Activated naive CD4-positive, alpha-beta T cell treated with anti-CD3 and anti-CD28 coated beads, Interleukin-2, amount 10 ng/mL, durations not matched to agents 7 days and 5 days (primary cell): Measurements from ENCODE around the gene RHBDD1.
A peak's percentile ranks its signal among the peaks of the same experiment; 100 is the strongest.

Experiments used
- CTCF ChIA-PET: fragments of 350-600 bp; sonication (Branson Sonifier 250); formaldehyde crosslinking; loops from one replicate; lab custom pipeline; 2021; ENCODE audit warnings: antibody characterized with exemption; lab: Charles Lee
- DNase-seq: peaks from one replicate; pipeline ENCODE4 v3.0.0-alpha.2; 2020
- H3K27ac Mint-ChIP-seq: one replicate; pipeline ENCODE4 v1.8.0; 2021; ENCODE audit warnings: mild to moderate bottlenecking, moderate library complexity, mixed read lengths
- H3K27me3 Mint-ChIP-seq: one replicate; pipeline ENCODE4 v1.8.0; 2021; ENCODE audit warnings: mild to moderate bottlenecking, mixed read lengths
- H3K36me3 Mint-ChIP-seq: one replicate; pipeline ENCODE4 v1.8.0; 2021; ENCODE audit warnings: mixed read lengths
- H3K4me1 Mint-ChIP-seq: one replicate; pipeline ENCODE4 v1.8.0; 2021; ENCODE audit warnings: mixed read lengths
- H3K4me3 Mint-ChIP-seq: one replicate; pipeline ENCODE4 v1.8.0; 2021; ENCODE audit warnings: mild to moderate bottlenecking, moderate library complexity, mixed read lengths
- H3K9me3 Mint-ChIP-seq: one replicate; pipeline ENCODE4 v1.8.0; 2021; ENCODE audit warnings: mixed read lengths

The RHBDD1 gene

DNA sequence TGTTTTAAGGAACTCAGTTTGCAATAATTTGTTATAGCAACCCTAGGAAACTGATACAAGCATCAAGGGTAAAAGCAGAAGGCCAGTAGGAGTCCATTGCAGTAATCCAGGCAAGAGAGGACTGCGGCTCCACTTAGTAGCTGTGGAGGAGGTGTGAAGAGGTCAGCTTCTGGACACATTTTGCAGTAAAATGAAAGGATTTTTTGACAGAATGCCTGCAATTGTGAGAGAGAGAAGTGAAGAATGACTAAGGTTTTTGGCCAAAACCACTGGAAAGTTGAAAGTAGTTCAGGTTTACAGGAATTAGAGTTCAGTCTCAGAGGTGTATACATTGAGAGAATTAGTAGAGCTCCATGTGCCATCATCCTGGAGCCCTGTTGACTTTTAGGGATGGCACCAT lies 129.5 kb downstream of the RHBDD1 start:
- Mint-ChIP-seq H3K27ac (no peak overlapping the region), H3K4me1 (peaks cover 8% of the 10 kb centered on the region), H3K9me3 (peaks cover 1% of the 10 kb centered on the region), H3K36me3 (no peaks in the 10 kb centered on the region), H3K27me3 (no peaks in the 10 kb centered on the region), H3K4me3 (no peak overlapping the region)
- CTCF ChIA-PET = no interaction called here
- DNase-seq = no peak

DNA sequence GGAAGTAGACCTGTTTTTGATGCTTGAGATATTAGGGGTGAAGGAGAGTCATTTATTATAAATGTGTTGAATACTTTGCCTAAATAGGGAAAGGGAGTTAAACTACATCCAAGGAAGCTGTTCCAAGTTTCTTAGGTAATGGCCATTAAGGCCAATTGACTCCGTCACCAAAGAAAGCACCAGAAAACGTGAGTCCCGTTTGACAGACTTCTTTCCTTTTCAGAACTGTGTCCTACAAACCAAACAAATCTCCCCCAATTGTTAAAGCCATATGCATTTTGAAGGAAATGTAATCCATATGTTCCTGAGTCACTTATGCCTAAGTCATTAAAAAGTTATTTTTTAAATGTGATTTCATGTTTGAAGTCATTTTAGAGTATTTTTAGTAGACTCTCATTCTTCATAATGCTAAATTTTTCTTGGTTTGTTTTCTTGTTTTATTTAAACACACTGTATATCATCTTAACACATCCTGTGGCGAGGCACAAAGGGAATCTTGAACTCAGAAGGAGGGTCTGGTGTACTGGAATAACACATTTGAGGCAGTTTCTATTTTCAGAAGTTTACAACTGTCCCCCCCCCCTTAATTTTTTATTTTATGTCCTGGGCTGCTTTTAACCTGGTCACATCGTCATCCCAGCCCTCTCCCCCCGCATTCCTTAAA lies 133.7 kb downstream of the RHBDD1 start:
- peaks cover 1% of the 10 kb centered on the region for H3K9me3 Mint-ChIP-seq
- CTCF ChIA-PET = no interaction called here
- H3K27ac Mint-ChIP-seq = no peak overlapping the region
- no peaks in the 10 kb centered on the region for H3K27me3 Mint-ChIP-seq
- peaks cover 5% of the 10 kb centered on the region for H3K36me3 Mint-ChIP-seq
- H3K4me1 Mint-ChIP-seq = peaks cover 37% of the 10 kb centered on the region
- H3K4me3 Mint-ChIP-seq = peak overlapping the region; percentile 42
- no peak for DNase-seq

DNA sequence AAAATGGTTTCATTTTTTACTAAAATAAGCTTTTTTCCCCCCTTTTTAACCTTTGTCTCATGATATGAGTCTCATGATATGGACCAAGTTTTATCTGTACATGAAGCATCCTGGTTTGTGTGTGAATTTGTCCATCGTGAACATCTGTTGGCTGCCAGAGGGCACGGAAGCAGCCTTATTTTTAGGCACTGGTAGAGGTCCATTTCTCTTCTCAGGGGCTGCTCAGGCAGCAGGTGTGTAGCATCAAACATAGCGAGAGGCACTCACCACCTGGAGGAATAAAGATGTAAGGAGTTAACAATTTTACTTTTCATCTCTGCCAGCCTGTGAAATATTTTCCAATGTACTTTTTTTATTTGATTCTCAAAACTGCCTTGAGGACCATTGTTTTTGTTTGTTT lies 134.5 kb downstream of the RHBDD1 start:
- Mint-ChIP-seq H3K4me3 (peak overlapping the region; percentile 42), H3K9me3 (peaks cover 1% of the 10 kb centered on the region), H3K36me3 (peaks cover 5% of the 10 kb centered on the region), H3K4me1 (peaks cover 37% of the 10 kb centered on the region), H3K27me3 (no peaks in the 10 kb centered on the region), H3K27ac (peak overlapping the region; percentile 78)
- CTCF ChIA-PET = no interaction called here
- DNase-seq = no peak

DNA sequence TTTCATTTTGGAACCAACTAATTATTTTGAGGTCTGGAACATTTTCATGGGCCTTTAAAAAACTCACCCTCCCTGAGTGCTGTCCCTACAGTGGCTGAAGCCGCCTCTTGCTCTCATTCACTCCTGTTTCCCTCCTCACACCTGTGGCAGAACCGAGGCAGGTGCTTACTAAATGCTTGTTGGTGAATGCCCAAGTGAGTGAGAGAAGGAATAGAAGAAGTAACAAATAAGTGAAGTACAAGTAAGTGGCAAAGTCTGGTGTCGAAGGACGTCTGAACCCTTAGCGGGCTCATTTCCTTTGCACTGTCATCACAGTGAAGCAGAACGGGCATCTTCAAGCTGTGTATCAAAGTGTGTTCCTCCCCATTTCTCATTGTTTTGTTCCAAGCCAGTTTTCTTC lies 135.2 kb downstream of the RHBDD1 start:
- CTCF ChIA-PET = no interaction called here
- no peak for DNase-seq
- Mint-ChIP-seq H3K27me3 (no peaks in the 10 kb centered on the region), H3K9me3 (peaks cover 1% of the 10 kb centered on the region), H3K4me3 (peak overlapping the region; percentile 42), H3K4me1 (peaks cover 37% of the 10 kb centered on the region), H3K36me3 (peaks cover 5% of the 10 kb centered on the region), H3K27ac (peak overlapping the region; percentile 78)

DNA sequence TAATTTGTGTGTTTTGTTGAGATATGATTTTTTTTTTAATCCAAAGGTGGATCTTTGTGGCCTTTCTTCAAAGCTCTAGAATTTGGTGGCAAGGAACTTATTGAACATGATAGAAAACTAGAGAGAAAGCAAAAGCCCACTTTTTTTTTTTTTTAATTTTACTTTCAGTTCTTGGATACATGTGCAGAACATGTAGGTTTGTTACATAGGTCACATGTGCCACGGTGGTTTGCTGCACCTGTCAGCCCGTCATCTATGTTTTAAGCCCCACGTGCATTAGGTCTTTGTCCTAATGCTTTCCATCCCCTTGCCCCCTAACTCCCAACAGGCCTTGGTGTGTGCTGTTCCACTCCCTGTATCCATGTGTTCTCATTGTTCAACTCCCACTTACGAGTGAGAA lies 135.9 kb downstream of the RHBDD1 start:
- no peak overlapping the region for H3K4me3 Mint-ChIP-seq

DNA sequence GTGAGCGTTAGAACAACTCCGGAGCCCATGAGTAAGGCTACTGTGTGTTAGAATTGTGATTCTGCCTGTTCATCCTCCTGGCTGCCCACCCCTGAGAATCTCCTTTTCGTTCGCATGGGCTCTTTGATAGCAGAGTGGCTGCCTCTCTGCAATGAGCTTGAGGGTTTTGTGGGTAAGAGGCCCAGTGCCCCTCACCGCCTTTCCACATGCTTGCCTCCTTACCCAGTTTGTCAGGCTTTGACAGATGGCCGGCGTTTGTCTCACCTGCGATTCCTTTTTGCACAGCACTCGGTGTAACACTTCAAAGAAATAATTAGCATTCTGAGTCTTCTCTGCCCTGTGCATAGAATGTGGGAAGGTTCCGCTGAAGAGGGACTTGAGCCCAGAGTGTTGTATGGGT lies 138.0 kb downstream of the RHBDD1 start:
- no peaks in the 10 kb centered on the region for H3K27me3 Mint-ChIP-seq
- no peak overlapping the region for H3K4me3 Mint-ChIP-seq
- H3K27ac Mint-ChIP-seq = no peak overlapping the region
- peaks cover 7% of the 10 kb centered on the region for H3K36me3 Mint-ChIP-seq
- DNase-seq = no peak
- no peaks in the 10 kb centered on the region for H3K9me3 Mint-ChIP-seq
- peaks cover 56% of the 10 kb centered on the region for H3K4me1 Mint-ChIP-seq
- CTCF ChIA-PET = no interaction called here

More for the DNA sequence above, 135.9 kb downstream of the RHBDD1 start:
- no peaks in the 10 kb centered on the region for H3K27me3 Mint-ChIP-seq
- DNase-seq = no peak
- H3K36me3 Mint-ChIP-seq = peaks cover 5% of the 10 kb centered on the region
- peak overlapping the region; percentile 78 for H3K27ac Mint-ChIP-seq
- CTCF ChIA-PET = no interaction called here
- H3K4me1 Mint-ChIP-seq = peaks cover 39% of the 10 kb centered on the region
- no peaks in the 10 kb centered on the region for H3K9me3 Mint-ChIP-seq

DNA sequence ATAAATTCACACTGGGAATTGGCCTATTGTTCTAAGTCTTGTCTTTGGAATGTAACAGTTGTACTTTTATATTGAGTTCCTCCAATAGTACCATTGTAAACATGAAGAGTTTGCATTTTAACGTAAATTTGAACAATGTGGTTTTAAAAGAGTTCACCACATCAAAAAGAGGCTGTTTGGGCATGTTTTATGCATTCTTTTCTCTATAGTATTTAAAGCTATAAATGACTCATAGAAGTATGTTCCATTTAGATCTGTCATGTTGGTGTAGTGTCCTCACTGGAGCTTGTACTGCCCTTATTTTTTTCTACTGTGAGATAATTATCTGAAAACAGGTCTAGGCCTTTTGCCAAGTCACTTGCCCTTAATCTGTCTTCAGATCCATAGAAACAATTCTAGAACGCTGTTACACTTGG lies 141.9 kb downstream of the RHBDD1 start:
- CTCF ChIA-PET = interaction anchor here (0.6 kb wide), 1 partner anchor 101 kb away, joined by 3 read pairs; no protein-coding TSS in a partner anchor
- no peak overlapping the region for H3K4me3 Mint-ChIP-seq
- peaks cover 8% of the 10 kb centered on the region for H3K36me3 Mint-ChIP-seq
- DNase-seq = no peak
- peaks cover 38% of the 10 kb centered on the region for H3K4me1 Mint-ChIP-seq
- H3K27ac Mint-ChIP-seq = no peak overlapping the region
- H3K9me3 Mint-ChIP-seq = no peaks in the 10 kb centered on the region
- H3K27me3 Mint-ChIP-seq = no peaks in the 10 kb centered on the region

DNA sequence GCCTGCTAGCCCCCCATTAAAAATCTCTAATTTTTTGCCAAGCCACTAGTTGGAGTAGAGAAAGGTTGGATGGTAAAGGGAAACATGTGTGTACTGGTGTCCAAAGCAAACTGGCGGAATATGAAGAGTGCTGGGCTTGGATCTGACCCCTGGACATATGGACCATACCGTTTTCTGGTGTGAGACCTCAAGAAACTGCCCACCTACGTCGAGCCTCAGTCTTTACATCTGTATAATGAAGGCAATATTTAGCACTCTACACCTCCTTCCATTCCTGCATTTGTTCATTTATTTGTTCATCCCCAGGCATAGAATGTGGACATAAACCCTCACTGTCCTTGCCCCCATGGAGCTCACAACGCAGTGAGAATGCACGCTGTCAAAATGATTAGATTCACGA lies 142.4 kb downstream of the RHBDD1 start:
- H3K36me3 Mint-ChIP-seq = peaks cover 7% of the 10 kb centered on the region
- DNase-seq = no peak
- peak overlapping the region; percentile 4 for H3K27ac Mint-ChIP-seq
- no peaks in the 10 kb centered on the region for H3K9me3 Mint-ChIP-seq
- H3K4me1 Mint-ChIP-seq = peaks cover 34% of the 10 kb centered on the region
- no peak overlapping the region for H3K4me3 Mint-ChIP-seq
- CTCF ChIA-PET = interaction anchor here (1.3 kb wide), 1 partner anchor 64 kb away, joined by 3 read pairs; no protein-coding TSS in a partner anchor
- H3K27me3 Mint-ChIP-seq = no peaks in the 10 kb centered on the region

DNA sequence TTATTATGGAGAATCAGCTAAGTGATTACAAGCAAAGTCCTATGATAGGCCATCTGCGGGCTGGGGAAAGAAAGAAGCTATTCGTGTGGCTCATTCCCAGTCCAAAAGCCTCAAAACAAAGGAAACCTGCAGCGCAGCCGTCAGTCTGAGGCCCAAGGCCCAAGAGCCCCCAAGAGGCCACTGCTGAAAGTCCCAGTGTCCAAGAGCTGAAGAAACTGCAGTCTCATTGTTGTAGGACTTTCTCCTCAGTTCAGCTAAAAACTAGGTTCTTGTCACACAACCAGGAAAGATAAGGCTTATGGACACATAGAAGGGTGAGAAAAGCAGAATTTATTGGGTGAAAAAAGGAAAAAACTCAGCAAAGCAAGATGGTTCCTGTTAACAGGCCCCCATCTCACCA lies 143.2 kb downstream of the RHBDD1 start:
- DNase-seq = no peak
- CTCF ChIA-PET = interaction anchor here (0.6 to 1.3 kb wide), 2 partner anchors 65 to 331 kb away, joined by 3 read pairs; no protein-coding TSS in a partner anchor
- Mint-ChIP-seq H3K36me3 (peaks cover 3% of the 10 kb centered on the region), H3K27ac (no peak overlapping the region), H3K9me3 (no peaks in the 10 kb centered on the region), H3K4me3 (no peak overlapping the region), H3K4me1 (peaks cover 33% of the 10 kb centered on the region), H3K27me3 (no peaks in the 10 kb centered on the region)

DNA sequence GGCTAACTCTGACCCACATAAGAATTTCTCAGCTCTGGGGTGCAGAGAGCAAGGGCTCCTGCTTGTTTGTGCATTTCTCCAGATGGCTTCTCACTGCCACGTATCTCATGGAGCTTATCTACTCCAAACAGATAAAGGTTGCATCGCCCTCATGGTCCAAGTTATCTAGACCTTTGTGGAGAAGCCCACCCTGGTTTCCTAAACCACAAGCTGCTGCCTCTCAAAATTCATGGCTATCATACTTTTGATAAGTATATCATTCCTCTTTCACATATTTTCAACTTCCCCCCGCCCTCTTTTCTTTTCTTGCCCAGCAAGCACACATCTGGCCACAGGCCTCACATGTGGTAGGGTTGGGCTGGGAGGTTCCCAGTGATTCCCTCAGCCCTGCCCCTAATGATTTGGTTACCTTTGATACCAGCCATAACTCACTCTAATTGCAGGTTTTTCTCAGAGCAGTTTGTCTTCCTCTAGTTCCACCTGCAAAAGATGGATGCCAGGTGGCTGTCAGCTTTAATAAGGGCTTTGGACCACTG lies 146.0 kb downstream of the RHBDD1 start:
- CTCF ChIA-PET = interaction anchor here (1.1 to 6.2 kb wide), 2 partner anchors 147 to 181 kb away, joined by 3 to 53 read pairs; partner anchors contain the start of gene IRS1
- no peak for DNase-seq

DNA sequence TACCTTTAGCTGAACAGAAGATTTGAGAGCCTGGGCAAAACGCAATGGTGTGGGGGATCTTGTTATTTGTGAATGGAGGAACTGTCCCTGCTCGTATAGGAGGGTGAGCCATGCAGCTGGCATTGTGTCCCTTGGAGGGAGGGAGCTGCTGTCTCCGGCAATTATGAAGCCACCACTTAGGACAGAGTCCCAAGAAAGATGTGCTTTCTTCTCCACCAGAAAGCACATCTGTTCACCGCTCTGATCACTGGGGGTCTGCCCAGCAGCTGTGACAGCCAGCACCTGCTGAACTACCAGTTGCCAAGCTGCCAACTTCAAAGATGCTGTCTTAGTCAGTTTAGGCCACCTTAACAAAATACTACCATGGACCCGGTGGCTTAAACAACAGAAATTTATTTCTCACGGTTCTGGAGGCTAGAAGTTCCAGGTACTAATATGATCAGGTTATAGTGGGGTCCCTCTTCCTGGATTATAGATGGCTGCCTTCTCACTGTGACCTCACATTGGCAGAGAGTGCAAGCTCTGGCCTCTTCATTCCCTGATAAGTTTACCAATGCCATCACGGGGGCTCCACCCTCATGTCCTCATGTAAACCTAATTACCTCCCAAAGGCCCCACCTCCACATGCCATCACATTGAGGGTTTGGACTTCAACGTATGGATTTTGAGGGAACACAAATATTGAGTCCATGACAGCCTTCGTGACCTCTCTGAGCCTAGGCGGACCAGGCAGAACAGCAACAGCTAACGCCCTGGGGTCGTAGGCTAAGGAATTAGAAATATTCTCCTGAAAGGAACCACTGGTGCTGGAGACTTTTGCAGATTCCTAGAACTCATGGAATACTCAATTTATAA lies 148.3 kb downstream of the RHBDD1 start:
- Mint-ChIP-seq H3K27me3 (no peaks in the 10 kb centered on the region), H3K4me3 (no peak overlapping the region), H3K4me1 (peaks cover 28% of the 10 kb centered on the region), H3K9me3 (no peaks in the 10 kb centered on the region), H3K27ac (no peak overlapping the region), H3K36me3 (peaks cover 1% of the 10 kb centered on the region)
- CTCF ChIA-PET = interaction anchor here (0.6 to 6.2 kb wide), 4 partner anchors 150 to 1319 kb away, joined by 3 to 53 read pairs (median 3); partner anchors contain the start of gene IRS1
- DNase-seq = no peak

More for the DNA sequence above, 146.0 kb downstream of the RHBDD1 start:
- H3K27me3 Mint-ChIP-seq = no peaks in the 10 kb centered on the region
- peaks cover 3% of the 10 kb centered on the region for H3K36me3 Mint-ChIP-seq
- no peak overlapping the region for H3K27ac Mint-ChIP-seq
- H3K4me1 Mint-ChIP-seq = peaks cover 45% of the 10 kb centered on the region
- no peaks in the 10 kb centered on the region for H3K9me3 Mint-ChIP-seq
- no peak overlapping the region for H3K4me3 Mint-ChIP-seq

DNA sequence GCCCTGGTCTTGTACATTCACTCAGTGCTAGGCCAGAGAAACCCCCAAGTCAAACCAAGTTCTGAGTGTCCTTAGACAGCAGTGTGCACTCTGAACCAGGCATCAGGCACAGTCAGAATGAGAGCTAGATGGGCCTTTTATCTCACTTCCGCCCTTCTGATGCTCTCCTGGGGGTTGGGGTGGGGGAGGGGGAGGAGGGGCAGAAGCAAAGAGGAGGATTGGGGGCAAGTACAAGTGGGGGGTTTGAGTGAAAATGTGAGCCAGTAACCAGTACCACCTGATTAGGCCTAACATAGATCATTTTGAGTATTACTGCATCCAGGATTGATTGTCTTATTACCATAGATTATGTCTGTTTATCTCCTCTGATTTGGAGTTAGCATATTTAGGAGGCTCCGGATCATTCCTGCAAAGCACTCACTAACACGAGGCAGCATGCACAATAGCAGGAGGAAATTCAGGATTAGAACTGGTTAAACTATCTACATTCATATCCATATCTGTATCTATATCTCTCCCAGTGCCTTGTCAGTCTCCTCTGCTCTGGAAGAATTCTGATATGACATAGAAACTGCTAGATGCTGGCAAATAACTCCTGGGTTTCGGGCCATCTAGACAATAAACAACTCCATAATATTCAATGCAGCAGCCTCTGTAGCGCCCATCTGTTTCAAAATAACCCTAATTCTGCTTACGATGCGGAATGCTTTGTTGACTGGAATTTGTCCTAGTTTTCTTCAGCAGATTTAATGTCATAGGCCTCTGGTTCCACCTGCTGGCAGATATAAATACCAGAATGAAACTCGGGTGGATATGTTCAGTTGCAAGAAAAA lies 149.1 kb downstream of the RHBDD1 start:
- peak; percentile 42 for DNase-seq
- Mint-ChIP-seq H3K4me1 (peaks cover 28% of the 10 kb centered on the region), H3K27me3 (no peaks in the 10 kb centered on the region), H3K27ac (no peak overlapping the region), H3K4me3 (no peak overlapping the region), H3K36me3 (peaks cover 1% of the 10 kb centered on the region), H3K9me3 (no peaks in the 10 kb centered on the region)
- CTCF ChIA-PET = interaction anchor here (0.6 to 6.2 kb wide), 15 partner anchors 9 to 1362 kb away, joined by 3 to 53 read pairs (median 3); partner anchors contain the start of gene IRS1

DNA sequence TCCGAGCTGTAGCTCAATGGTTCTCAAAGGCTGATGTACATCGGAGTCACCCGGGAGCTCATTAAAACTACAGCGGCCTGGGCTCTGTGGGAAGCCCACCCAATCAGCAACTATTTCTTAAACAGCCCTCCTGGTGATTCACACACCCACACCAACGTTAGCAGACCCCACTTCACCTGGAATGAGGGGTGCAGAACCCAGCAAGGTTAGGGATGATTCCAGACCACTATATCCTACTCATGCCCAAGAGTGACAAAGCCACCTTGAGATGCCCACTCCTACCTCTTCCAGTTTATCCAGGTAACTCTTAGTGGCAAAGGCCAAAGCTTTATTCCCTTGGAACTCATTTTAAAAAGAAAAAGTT lies 149.7 kb downstream of the RHBDD1 start:
- Mint-ChIP-seq H3K27me3 (no peaks in the 10 kb centered on the region), H3K4me3 (no peak overlapping the region), H3K36me3 (peaks cover 1% of the 10 kb centered on the region), H3K9me3 (no peaks in the 10 kb centered on the region), H3K27ac (no peak overlapping the region), H3K4me1 (peaks cover 28% of the 10 kb centered on the region)
- DNase-seq = no peak
- CTCF ChIA-PET = interaction anchor here (0.6 to 6.2 kb wide), 13 partner anchors 9 to 1363 kb away, joined by 3 to 53 read pairs (median 3); partner anchors contain the start of gene IRS1
